ENCODE results near the gene RCSD1.
"Not testable (repeated sequence)": the region's sequence is repeated elsewhere in the genome, so short reads cannot be mapped to it uniquely, and the experiment has no call there.

The RCSD1 gene

GRCh38 chr1:167728818-167729410 lies 98.9 kb downstream of the RCSD1 start:
- TF ChIP-seq, protein P1, sequence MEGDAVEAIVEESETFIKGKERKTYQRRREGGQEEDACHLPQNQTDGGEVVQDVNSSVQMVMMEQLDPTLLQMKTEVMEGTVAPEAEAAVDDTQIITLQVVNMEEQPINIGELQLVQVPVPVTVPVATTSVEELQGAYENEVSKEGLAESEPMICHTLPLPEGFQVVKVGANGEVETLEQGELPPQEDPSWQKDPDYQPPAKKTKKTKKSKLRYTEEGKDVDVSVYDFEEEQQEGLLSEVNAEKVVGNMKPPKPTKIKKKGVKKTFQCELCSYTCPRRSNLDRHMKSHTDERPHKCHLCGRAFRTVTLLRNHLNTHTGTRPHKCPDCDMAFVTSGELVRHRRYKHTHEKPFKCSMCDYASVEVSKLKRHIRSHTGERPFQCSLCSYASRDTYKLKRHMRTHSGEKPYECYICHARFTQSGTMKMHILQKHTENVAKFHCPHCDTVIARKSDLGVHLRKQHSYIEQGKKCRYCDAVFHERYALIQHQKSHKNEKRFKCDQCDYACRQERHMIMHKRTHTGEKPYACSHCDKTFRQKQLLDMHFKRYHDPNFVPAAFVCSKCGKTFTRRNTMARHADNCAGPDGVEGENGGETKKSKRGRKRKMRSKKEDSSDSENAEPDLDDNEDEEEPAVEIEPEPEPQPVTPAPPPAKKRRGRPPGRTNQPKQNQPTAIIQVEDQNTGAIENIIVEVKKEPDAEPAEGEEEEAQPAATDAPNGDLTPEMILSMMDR (IDR thresholded peaks at IDR 0.05; ENCODE audit: insufficient read depth, low read depth, low read length, missing control alignments): no peak
- DNase-seq (ENCODE audit: low read depth): no peak
- H3K4me3 ChIP-seq (ENCODE audit: low read depth, low read length): no peak overlapping the region

DNA sequence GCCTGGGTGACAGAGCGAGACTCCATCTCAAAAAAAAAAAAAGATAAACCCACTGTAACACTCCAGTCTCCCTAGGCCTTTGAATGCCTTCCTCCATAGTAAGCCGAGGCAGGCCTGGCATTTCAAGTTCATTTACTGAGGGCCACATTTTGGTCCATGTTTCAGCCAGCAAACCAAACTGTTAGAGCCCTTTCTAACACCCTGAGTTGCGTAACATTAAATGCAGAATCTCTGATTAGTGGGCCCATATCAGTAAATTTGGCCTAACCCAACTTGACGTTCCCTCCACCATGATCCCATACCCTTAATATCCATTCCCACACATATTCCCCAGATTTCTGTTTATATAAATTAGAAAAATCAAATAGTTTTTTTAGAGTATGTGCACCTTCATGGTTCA lies 104.2 kb downstream of the RCSD1 start:
- TF ChIP-seq, protein P1 (IDR thresholded peaks at IDR 0.05; ENCODE audit: insufficient read depth, low read depth, low read length, missing control alignments): no peak
- no peak overlapping the region for H3K4me3 ChIP-seq (ENCODE audit: low read depth, low read length)
- DNase-seq (ENCODE audit: low read depth): no peak

GRCh38 chr1:167734841-167735240 lies 104.8 kb downstream of the RCSD1 start:
- DNase-seq (ENCODE audit: low read depth): no peak
- TF ChIP-seq, protein P1 (IDR thresholded peaks at IDR 0.05; ENCODE audit: insufficient read depth, low read depth, low read length, missing control alignments): no peak
- H3K4me3 ChIP-seq (ENCODE audit: low read depth, low read length): no peak overlapping the region

- TF ChIP-seq, protein P1 (IDR thresholded peaks at IDR 0.05; ENCODE audit: insufficient read depth, low read depth, low read length, missing control alignments): no peak
- no peak for DNase-seq (ENCODE audit: low read depth)
- H3K4me3 ChIP-seq (ENCODE audit: low read depth, low read length): no peak overlapping the region
Observed at GRCh38 chr1:167737169-167737568, 107.1 kb downstream of the RCSD1 start.

- TF ChIP-seq, protein P1 (IDR thresholded peaks at IDR 0.05; ENCODE audit: insufficient read depth, low read depth, low read length, missing control alignments): no peak
- H3K4me3 ChIP-seq (ENCODE audit: low read depth, low read length): no peak overlapping the region
- DNase-seq (ENCODE audit: low read depth): no peak
Observed at GRCh38 chr1:167738158-167738557, 108.1 kb downstream of the RCSD1 start.

DNA sequence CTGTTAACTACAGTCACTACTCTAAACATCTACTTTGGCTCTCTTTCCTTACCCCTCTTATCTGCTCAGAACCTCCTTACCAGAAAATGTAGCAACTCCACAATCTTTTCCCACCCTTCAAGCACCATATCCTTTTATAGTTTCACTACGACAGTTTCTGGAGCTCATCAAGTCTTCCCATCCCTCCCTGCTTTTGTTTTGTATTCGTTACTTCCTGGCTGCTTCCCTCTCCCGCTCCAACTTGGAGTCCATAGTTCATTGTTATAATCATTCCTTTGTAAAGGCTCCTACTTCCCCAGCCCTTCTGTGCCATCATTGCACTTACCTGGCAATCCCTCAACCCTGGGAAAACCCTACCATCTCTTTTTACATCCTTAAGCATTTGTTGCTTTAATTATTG lies 109.7 kb downstream of the RCSD1 start:
- TF ChIP-seq, protein P1 (IDR thresholded peaks at IDR 0.05; ENCODE audit: insufficient read depth, low read depth, low read length, missing control alignments): no peak
- no peak for DNase-seq (ENCODE audit: low read depth)
- H3K4me3 ChIP-seq (ENCODE audit: low read depth, low read length): no peak overlapping the region

DNA sequence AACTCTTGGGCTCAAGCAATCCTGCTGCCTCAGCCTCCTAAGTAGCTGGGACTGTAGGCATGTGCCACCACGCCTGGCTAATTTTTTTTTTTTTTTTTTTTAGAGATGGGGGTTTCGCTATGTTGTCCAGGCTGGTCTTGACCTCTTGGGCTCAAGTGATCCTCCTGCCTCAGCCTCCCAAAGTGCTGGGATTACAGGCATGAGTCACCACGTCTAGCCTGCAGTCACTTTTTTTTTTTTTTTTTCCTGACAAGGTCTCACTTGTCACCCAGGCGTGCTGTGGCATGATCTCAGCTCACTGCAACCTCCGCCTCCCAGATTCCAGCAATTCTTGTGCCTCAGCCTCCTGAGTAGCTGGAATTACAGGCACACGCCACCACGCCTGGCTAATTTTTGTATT lies 111.1 kb downstream of the RCSD1 start:
- H3K4me3 ChIP-seq (ENCODE audit: low read depth, low read length); DNase-seq (ENCODE audit: low read depth): not testable (repeated sequence)

DNA sequence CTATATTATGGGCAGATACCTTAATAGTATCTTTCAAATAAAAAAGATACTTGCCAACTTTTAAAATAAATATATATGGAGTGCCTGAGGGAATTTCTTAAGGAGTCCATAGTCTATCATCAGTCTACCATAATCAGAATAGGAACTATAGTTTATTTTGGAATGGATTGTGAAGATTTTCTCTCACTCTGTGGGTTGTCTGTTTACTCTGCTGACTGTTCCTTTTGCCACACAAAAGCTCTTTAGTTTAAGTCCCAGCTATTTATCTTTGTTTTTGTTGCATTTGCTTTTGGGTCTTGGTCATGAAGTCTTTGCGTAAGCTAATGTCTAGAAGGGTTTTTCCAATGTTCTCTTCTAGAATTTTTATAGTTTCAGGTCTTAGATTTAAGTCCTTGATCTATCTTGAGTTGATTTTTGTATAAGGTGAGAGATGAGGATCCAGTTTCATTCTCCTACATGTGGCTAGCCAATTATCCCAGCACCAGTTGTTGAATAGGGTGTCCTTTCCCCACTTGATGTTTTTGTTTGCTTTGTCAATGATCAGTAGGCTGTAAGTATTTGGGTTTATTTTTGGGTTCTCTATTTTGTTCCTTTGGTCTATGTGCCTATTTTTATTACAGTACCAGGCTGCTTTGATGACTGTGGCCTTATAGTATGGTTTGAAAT lies 112.5 kb downstream of the RCSD1 start:
- not testable (repeated sequence) for H3K4me3 ChIP-seq (ENCODE audit: low read depth, low read length); DNase-seq (ENCODE audit: low read depth)
